ENCODE results near the gene AQP12B. TPM values are rescaled to one million over a fixed set of nuclear protein-coding genes. Genes with fewer than 3 reads are reported as not detected.

The AQP12B gene
- total and polyA plus RNA-seq, 2 of the 8 experiments (the other 6 are each of a cell fraction or from before 2014, with no cell fraction given): not detected

GRCh38 chr2:240642061-240642805, 40.5 kb downstream of the AQP12B start (continued):
- TF ChIP-seq CHD7 (IDR thresholded peaks at IDR 0.05; ENCODE audit: insufficient replicate concordance, low read length) (no peak), SIRT6 (IDR thresholded peaks at IDR 0.05; ENCODE audit: low read length) (no peak), CBX5 (IDR thresholded peaks at IDR 0.05; ENCODE audit: low read depth, low read length) (no peak), SUZ12 (IDR thresholded peaks at IDR 0.05; ENCODE audit: low read length) (no peak)
